HTERT RPE-1 (cell line): ENCODE data around the gene EFCAB9.

Experiments used
- in situ Hi-C: fragments of 300-500 bp; cut with MboI; formaldehyde crosslinking; loops from 4 replicates; pipeline ENCODE4 v1.14.3; 2020; ENCODE audit warnings: low sequenced_read_pairs

The EFCAB9 gene

DNA sequence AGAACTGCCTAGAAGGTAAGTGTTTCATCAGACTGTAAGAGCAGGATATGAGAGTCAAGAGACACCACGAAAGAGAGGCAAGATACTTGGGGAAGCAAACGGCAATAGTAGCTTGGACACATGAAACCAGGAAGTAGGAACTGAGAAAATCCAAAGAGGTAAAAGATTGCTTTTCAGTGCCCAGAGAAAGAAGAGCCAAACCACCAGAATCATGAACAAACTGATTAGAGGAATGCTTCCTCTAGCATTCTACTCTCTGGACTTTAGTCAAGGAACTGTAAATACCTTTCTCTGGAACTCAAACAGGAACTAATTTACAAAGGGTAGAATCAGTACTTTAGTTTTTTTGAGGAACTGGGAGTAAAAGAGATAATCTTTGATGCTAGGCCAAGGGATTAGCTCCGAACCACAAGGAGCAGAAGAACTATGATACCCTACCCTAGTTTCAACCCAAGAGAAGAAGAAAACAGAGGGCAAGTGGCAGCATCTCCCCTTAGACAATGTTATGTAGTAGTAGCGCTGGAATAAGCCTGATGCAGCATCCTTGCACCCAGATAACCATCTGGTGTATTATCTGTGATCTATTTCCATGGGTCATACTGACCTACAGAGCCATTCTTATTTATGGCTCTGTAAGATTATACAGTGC lies 41.3 kb downstream of the EFCAB9 start:
- in situ Hi-C loops: no loop called here

- in situ Hi-C loops: no loop called here
Measured at GRCh38 chr5:172235827-172236736, 42.1 kb downstream of the EFCAB9 start.

- in situ Hi-C loops: no loop called here
Measured at GRCh38 chr5:172238334-172238733, 44.4 kb downstream of the EFCAB9 start.

DNA sequence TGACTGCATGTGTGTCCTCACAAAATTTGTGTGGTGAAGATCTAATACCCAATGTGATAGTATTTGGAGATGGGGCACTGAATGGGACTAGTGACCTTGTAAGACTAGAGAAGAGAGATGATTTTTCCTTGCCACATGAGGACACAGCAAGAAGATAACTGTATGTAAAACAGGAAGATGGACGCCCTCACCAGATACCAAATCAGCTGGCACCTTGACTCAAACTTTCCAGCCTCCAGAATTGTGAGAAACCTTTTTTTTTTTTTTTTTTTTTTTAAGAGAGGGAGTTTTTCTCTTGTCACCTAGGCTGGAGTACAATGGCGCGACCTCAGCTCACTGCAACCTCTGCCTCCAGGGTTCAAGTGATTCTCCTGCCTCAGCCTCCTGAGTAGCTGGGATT lies 49.3 kb downstream of the EFCAB9 start:
- in situ Hi-C loops: no loop called here

DNA sequence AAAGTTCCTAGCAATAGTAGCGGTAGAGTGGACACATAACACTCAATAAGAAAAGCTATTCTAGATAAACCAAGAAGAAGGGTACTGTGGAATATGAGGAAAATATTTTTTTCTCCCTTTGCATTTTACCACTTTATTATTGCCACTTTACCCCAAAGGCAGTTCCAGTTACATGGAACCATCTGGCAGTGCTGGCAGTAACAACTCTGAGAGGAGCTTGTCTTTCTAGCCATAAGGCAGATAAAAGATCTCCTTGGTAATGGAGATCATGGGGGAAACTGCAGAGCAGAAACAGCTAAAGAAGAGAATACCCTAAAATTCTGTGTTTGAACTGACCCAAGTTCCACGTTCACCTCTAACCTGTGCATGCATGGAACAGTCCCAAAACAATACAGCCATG lies 51.1 kb downstream of the EFCAB9 start:
- in situ Hi-C loops: no loop called here

GRCh38 chr5:172245703-172246125 lies 51.7 kb downstream of the EFCAB9 start:
- in situ Hi-C loops: no loop called here

DNA sequence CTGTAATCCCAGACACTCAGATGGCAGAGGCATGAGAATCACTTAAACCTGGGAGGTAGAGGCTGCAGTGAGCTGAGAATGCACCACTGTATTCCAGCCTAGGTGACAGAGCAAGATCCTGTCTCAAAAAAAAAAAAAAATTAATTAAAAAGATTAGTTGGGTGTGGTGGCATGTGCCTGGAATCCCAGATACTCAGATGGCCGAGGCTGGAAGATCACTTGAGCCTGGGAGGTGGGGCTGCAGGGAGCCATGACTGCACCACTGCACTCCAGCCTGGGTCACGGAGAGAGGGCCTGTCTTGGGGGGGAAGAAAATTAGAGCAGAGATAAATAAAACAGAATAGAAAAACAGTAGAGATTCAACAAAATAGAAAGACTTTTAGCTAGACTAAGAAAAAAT lies 54.7 kb downstream of the EFCAB9 start:
- in situ Hi-C loops: no loop called here

DNA sequence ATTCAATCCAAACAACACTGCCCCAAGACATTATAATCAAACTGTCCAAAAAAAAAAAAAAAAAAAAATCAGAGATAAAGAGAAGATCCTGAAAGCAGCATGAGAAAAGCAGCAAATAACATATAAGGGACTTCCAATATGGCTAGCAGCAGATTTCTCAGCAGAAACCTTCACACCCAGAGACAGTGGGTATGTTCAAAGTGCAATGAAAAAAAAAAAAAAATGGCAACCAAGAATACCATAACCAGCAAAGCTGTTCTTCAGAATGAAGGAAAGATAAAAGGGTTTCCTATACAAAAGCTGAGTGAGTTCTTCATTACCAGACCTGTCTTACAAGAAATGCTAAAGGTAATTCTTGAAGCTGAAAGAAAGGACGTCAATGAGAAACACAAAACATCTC lies 57.4 kb downstream of the EFCAB9 start:
- in situ Hi-C loops: no loop called here

- in situ Hi-C loops: no loop called here
Measured at GRCh38 chr5:172252501-172252900, 58.5 kb downstream of the EFCAB9 start.
